PC-9 (cell line): ENCODE results near the gene RNASE8. TPM values are rescaled to one million over a fixed set of nuclear protein-coding genes. Genes with fewer than 3 reads are reported as not detected.

Source experiments
- BruUV-seq: library from RNA; stranded (reverse); fragments of 400-500 nt; replicated peaks from 2 replicates; lab custom pipeline; 2021; lab: Mats Ljungman, UMichigan
- CTCF ChIA-PET: fragments of 300-600 bp; sonication (Branson Sonifier 250); formaldehyde crosslinking; loops from one replicate; lab custom pipeline; 2022; ENCODE audit warnings: antibody characterized with exemption; lab: Charles Lee
- POLR2A ChIA-PET: fragments of 300-600 bp; sonication (Branson Sonifier 250); formaldehyde crosslinking; loops from one replicate; lab custom pipeline; 2022; ENCODE audit warnings: antibody characterized with exemption; ENCODE audit not compliant: unreplicated experiment; lab: Charles Lee
- DNase-seq, 2 experiments: peaks; one replicate each; pipeline versions ENCODE4 v3.0.0 to v3.0.0-alpha.2; 2015 to 2022; ENCODE audit warnings: mixed read lengths in 1 of 2
- H2AFZ ChIP-seq: fragments of 200-600 bp; sonication (generic); 2 replicates; pipeline ENCODE4 v1.8.1; 2017; ENCODE audit warnings: antibody characterized with exemption
- H3F3A ChIP-seq: fragments of 200-600 bp; sonication (generic); 2 replicates; pipeline ENCODE4 v1.8.1; 2017; ENCODE audit warnings: antibody characterized with exemption, mild to moderate bottlenecking, low read depth; ENCODE audit not compliant: insufficient read depth
- H3K27ac ChIP-seq: fragments of 200-600 bp; sonication (generic); 2 replicates; pipeline ENCODE4 v1.6.1; 2016; ENCODE audit warnings: mixed run types
- H3K27me3 ChIP-seq: fragments of 200-600 bp; sonication (generic); 2 replicates; pipeline ENCODE4 v1.6.1; 2016; ENCODE audit warnings: low read depth, mixed run types; ENCODE audit not compliant: insufficient read depth
- H3K36me3 ChIP-seq: fragments of 200-600 bp; sonication (generic); 2 replicates; pipeline ENCODE4 v1.6.1; 2016; ENCODE audit warnings: low read depth, mixed run types
- H3K4me1 ChIP-seq: fragments of 200-600 bp; sonication (generic); replicated peaks from 2 replicates; pipeline ENCODE4 v1.6.1; 2016; ENCODE audit warnings: mixed run types; ENCODE audit not compliant: insufficient read depth
- H3K4me2 ChIP-seq: fragments of 200-600 bp; sonication (generic); 2 replicates; pipeline ENCODE4 v1.6.1; 2017; ENCODE audit warnings: mixed run types
- H3K4me3 ChIP-seq: fragments of 200-600 bp; sonication (generic); 2 replicates; pipeline ENCODE4 v1.6.1; 2016; ENCODE audit warnings: mixed run types
- H3K79me2 ChIP-seq: fragments of 200-600 bp; sonication (generic); 2 replicates; pipeline ENCODE4 v1.6.1; 2017; ENCODE audit warnings: low read depth, mixed run types
- H3K9me2 ChIP-seq: fragments of 200-600 bp; sonication (generic); 2 replicates; pipeline ENCODE4 v1.8.1; 2017; ENCODE audit warnings: mild to moderate bottlenecking; ENCODE audit not compliant: insufficient read depth
- H3K9me3 ChIP-seq: fragments of 200-600 bp; sonication (generic); 2 replicates; pipeline ENCODE4 v1.8.1; 2016; ENCODE audit warnings: low read depth; ENCODE audit not compliant: insufficient read depth
- H4K20me1 ChIP-seq: fragments of 200-600 bp; sonication (generic); 2 replicates; pipeline ENCODE4 v1.8.1; 2017; ENCODE audit not compliant: insufficient read depth
- CTCF ChIP-seq: fragments of 200-600 bp; sonication (generic); conservative IDR thresholded peaks from 2 replicates; pipeline ENCODE4 v1.6.1; 2017; ENCODE audit warnings: mixed run types, antibody characterized with exemption, mild to moderate bottlenecking, moderate library complexity
- EZH2 ChIP-seq: fragments of 200-600 bp; sonication (generic); IDR thresholded peaks from 2 replicates; pipeline ENCODE4 v1.8.0; 2017; ENCODE audit warnings: antibody characterized with exemption, low read depth
- intact Hi-C: fragments of 100-400 bp; cut with micrococcal nuclease; formaldehyde crosslinking; loops from one replicate; pipeline ENCODE4 v1.10.0; 2022; ENCODE audit not compliant: unreplicated experiment
- total RNA-seq: library from RNA; stranded (reverse); gene quantifications from 2 replicates; pipeline ENCODE4 v1.2.3, GENCODE V29; 2021

Gene RNASE8
- total RNA-seq, 1 experiment from 2014 or later = not detected

DNA sequence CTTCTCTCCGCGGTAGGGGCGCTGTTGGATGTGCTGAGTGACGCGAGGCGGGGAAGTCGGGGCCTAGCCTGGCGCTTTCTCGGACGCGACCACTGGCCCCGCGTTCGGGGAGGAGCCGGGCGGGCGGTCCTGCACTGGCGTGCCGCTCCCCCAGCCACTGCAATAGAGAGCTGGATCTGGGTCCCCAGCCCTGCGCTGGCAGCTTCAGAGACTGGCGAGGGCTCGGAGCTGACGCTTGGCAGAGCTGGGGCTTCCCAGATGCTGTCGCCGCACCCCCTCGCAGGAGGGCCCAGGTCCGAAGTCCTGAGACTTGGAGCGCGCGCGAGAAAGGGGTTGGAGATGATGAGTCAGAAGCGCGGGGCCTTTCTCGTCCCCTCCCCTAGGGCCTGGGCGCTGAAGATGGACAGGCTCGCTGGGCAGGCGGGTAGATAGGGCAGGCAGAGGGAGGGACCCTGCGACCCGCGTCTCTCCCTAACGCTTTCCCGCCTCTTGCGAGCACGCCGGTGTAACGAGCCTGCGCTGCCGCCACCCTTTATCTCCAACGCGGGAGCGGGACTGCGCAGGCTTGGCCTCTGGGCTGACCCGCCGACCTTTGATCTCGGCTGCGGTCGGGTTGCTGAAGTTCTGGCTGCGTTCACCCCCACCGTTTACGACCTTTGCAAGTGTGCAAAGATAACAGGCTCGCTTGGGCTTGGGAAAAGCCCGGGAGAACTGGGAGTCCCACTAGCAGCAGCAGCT is 46.3 kb downstream of the RNASE8 start:
- Histone ChIP-seq H3K9me2 (no peaks in the 10 kb centered on the region), H2AFZ (peak overlapping the region; percentile 93), H3F3A (peaks cover 11% of the 10 kb centered on the region), H3K79me2 (0 out of 2 replicates have a peak, but pooled peaks cover 2% of the 10 kb centered on the region), H3K27me3 (no peaks in the 10 kb centered on the region), H3K4me1 (peaks cover 54% of the 10 kb centered on the region), H3K4me3 (peak overlapping the region; percentile 70), H3K36me3 (no peaks in the 10 kb centered on the region), H3K27ac (peak overlapping the region; percentile 89), H3K4me2 (peak overlapping the region; percentile 91), H3K9me3 (no peaks in the 10 kb centered on the region), H4K20me1 (no peaks in the 10 kb centered on the region)
- intact Hi-C loops = loop anchor here (1.0 to 10.0 kb wide), 6 partner anchors 36 to 422 kb away; no protein-coding TSS in a partner anchor
- BruUV-seq = TSS peak; percentile 94
- CTCF ChIA-PET = interaction anchor here (0.6 to 2.0 kb wide), 5 partner anchors 32 to 1088 kb away, joined by 3 to 20 read pairs (median 7); partner anchors contain the start of gene SLC39A2
- DNase-seq = peak; percentile 81 to 88
- POLR2A ChIA-PET = interaction anchor here (0.5 to 1.2 kb wide), 3 partner anchors 33 to 83 kb away, joined by 3 to 5 read pairs (median 5); no protein-coding TSS in a partner anchor
- TF ChIP-seq EZH2 = no peak
- TF ChIP-seq CTCF = no peak

DNA sequence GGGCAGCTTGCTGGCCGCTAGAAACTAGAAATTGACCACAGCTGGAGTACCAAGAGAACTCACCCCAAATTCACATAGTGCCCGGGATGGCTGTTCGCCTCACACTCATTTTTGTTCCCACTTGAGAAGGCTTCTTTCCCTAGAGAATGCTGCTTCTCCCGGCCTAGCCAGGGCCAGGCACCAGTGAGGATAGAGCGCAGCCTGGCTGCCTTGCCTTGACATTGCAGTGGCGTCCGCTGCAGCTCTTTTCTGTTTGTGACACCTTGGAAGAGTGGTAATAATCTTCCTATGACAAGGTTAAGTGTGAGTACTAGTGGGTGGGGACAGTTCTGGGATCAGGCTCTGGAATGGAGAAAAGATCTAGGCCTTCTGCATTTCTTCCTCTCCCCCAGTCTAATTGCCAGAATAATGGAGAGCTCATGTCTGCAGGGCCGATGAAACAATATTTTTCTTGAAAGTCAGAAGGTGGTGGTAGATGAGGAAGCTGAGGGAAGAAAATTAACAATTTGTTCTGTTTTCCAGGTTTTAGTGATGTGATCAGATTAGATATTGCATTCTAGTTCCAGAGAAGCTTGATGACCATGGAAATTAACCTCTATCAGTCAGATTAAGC is 46.9 kb downstream of the RNASE8 start:
- Histone ChIP-seq H3K36me3 (no peaks in the 10 kb centered on the region), H3K9me3 (no peaks in the 10 kb centered on the region), H3K79me2 (no peaks in the 10 kb centered on the region), H3K4me3 (peak overlapping the region; percentile 70), H3K4me1 (peaks cover 51% of the 10 kb centered on the region), H4K20me1 (no peaks in the 10 kb centered on the region), H3K4me2 (peak overlapping the region; percentile 91), H3K9me2 (no peaks in the 10 kb centered on the region), H3F3A (peaks cover 11% of the 10 kb centered on the region), H2AFZ (peak overlapping the region; percentile 93), H3K27me3 (no peaks in the 10 kb centered on the region), H3K27ac (peak overlapping the region; percentile 89)
- DNase-seq = peak; percentile 53 to 62
- TF ChIP-seq EZH2 = no peak
- TF ChIP-seq CTCF = peak; percentile 84
- intact Hi-C loops = loop anchor here (1.0 to 10.0 kb wide), 6 partner anchors 36 to 422 kb away; no protein-coding TSS in a partner anchor
- CTCF ChIA-PET = interaction anchor here (0.6 to 2.0 kb wide), 5 partner anchors 33 to 1088 kb away, joined by 3 to 20 read pairs (median 7); partner anchors contain the start of gene SLC39A2
- POLR2A ChIA-PET = interaction anchor here (0.5 to 1.2 kb wide), 4 partner anchors 33 to 83 kb away, joined by 3 to 5 read pairs (median 5); no protein-coding TSS in a partner anchor
- BruUV-seq = no TSS peak

- no peaks in the 10 kb centered on the region for H3K27me3 ChIP-seq
- DNase-seq = no peak
- H3K4me3 ChIP-seq = peak overlapping the region; percentile 70; the same call in 1 of the 2 replicates
- no peaks in the 10 kb centered on the region for H4K20me1 ChIP-seq
- H3F3A ChIP-seq = peaks cover 11% of the 10 kb centered on the region
- peak overlapping the region; percentile 91 for H3K4me2 ChIP-seq
- H3K9me2 ChIP-seq = no peaks in the 10 kb centered on the region
- H3K36me3 ChIP-seq = no peaks in the 10 kb centered on the region
- intact Hi-C loops = loop anchor here (10.0 kb wide), 1 partner anchor 130 kb away; no protein-coding TSS in a partner anchor
- H3K4me1 ChIP-seq = peaks cover 46% of the 10 kb centered on the region
- no peak overlapping the region for H2AFZ ChIP-seq
- TF ChIP-seq CTCF = no peak
- CTCF ChIA-PET = interaction anchor here (1.1 to 2.0 kb wide), 4 partner anchors 33 to 106 kb away, joined by 3 to 20 read pairs (median 13); partner anchors contain the start of gene SLC39A2
- no TSS peak for BruUV-seq
- POLR2A ChIA-PET = interaction anchor here (0.6 to 1.2 kb wide), 2 partner anchors 37 to 79 kb away, joined by 5 read pairs; no protein-coding TSS in a partner anchor
- H3K27ac ChIP-seq = 0 out of 2 replicates have a peak overlapping the region, but pooled peaks have one; percentile 89
- H3K9me3 ChIP-seq = no peaks in the 10 kb centered on the region
- H3K79me2 ChIP-seq = no peaks in the 10 kb centered on the region
Measured at GRCh38 chr14:21105095-21105494, 47.5 kb downstream of the RNASE8 start.
